ENCODE data around the gene CCDC149. TPM values are rescaled to one million over a fixed set of nuclear protein-coding genes. Genes with fewer than 3 reads are reported as not detected.

The CCDC149 gene
- total and polyA plus RNA-seq, 2 of the 13 experiments (the other 11 are each of a cell fraction or from before 2014, with no cell fraction given) = 0.44 to 0.95 TPM

- H3K4me3 ChIP-seq (replicated peaks in 1 of 3; ENCODE audit: insufficient read depth in 1 of 3, low read depth in 2 of 3, low read length in 3 of 3) = no peak overlapping the region
- H3K9me3 ChIP-seq (ENCODE audit: low read length) = no peaks in the 10 kb centered on the region
- no TSS peak for BruUV-seq (replicated peaks)
- no peaks in the 10 kb centered on the region for H4K20me1 ChIP-seq (ENCODE audit: insufficient read depth, low read length)
- no peaks in the 10 kb centered on the region for H3K79me2 ChIP-seq (ENCODE audit: insufficient read depth, low read length)
- FAIRE-seq (no peak), DNase-seq (ENCODE audit: low spot score) (no peak), ATAC-seq (no peak)
- no peak overlapping the region for H3K27ac ChIP-seq (ENCODE audit: extremely low read length, insufficient read depth, low read length)
- H2AFZ ChIP-seq (ENCODE audit: low read length) = no peak overlapping the region
- H3K36me3 ChIP-seq (replicated peaks in 1 of 2; ENCODE audit: control insufficient read depth in 1 of 2, insufficient read depth in 2 of 2, low read length in 2 of 2) = no peaks in the 10 kb centered on the region
- WGBS (ENCODE audit: low lambda C conversion rate) = 56% methylated on average over 6 of the region's 6 CpGs
- H3K27me3 ChIP-seq (ENCODE audit: control insufficient read depth in 1 of 2, insufficient read depth in 2 of 2, low read length in 2 of 2) = peaks cover 0 to 7% of the 10 kb centered on the region in 2 experiments; a peak in 1 of 5 replicates
- H3K9ac ChIP-seq (ENCODE audit: insufficient read depth, low read depth, low read length) = no peak overlapping the region
- ChIA-PET POLR2A (no interaction called here), CTCF (ENCODE audit: low intra/inter-chr PET ratio, low total read pairs) (no interaction called here)
- intact Hi-C loops (cut with micrococcal nuclease; ENCODE audit: unreplicated experiment) = no loop called here
- TF ChIP-seq MLLT10 (CRISPR knock-in tag; IDR thresholded peaks at IDR 0.05) = no peak
- TF ChIP-seq HDAC6 (IDR thresholded peaks at IDR 0.05; ENCODE audit: low read depth, low read length) = no peak
- no peak for TF ChIP-seq MYPOP (CRISPR knock-in tag; IDR thresholded peaks at IDR 0.05)
- TF ChIP-seq TEF (CRISPR knock-in tag; IDR thresholded peaks at IDR 0.05) = no peak
- TF ChIP-seq ZBTB21 (CRISPR knock-in tag; IDR thresholded peaks at IDR 0.05) = no peak
- no peak for TF ChIP-seq FOXA3 (CRISPR knock-in tag; IDR thresholded peaks at IDR 0.05)
- TF ChIP-seq HMGXB4 (CRISPR knock-in tag; IDR thresholded peaks at IDR 0.05; ENCODE audit: borderline replicate concordance in 1 of 2, low read depth in 1 of 2) = no peak
- TF ChIP-seq ZNF672 (CRISPR knock-in tag; IDR thresholded peaks at IDR 0.05) = no peak
- no peak for TF ChIP-seq ZSCAN25 (CRISPR knock-in tag; IDR thresholded peaks at IDR 0.05)
- TF ChIP-seq KDM3A (CRISPR knock-in tag; IDR thresholded peaks at IDR 0.05; ENCODE audit: low read depth) = no peak
- in situ Hi-C loops (cut with HindIII; ENCODE audit: extremely low pct_ligation_motif_present, low pct_unique_long_range_greater_than_20kb) = no loop called here
- no peaks in the 10 kb centered on the region for H3K4me1 ChIP-seq (ENCODE audit: insufficient read depth, low read length)
- no peak overlapping the region for H3K4me2 ChIP-seq (ENCODE audit: low read depth, low read length)
Observed at GRCh38 chr4:24876431-24876830, 36.4 kb downstream of the CCDC149 start.

Data from HepG2 (cell line).